Measurements from ENCODE around the gene PCP4.
"Not testable (repeated sequence)": the region's sequence is repeated elsewhere in the genome, so short reads cannot be mapped to it uniquely, and the experiment has no call there.

PCP4 gene

DNA sequence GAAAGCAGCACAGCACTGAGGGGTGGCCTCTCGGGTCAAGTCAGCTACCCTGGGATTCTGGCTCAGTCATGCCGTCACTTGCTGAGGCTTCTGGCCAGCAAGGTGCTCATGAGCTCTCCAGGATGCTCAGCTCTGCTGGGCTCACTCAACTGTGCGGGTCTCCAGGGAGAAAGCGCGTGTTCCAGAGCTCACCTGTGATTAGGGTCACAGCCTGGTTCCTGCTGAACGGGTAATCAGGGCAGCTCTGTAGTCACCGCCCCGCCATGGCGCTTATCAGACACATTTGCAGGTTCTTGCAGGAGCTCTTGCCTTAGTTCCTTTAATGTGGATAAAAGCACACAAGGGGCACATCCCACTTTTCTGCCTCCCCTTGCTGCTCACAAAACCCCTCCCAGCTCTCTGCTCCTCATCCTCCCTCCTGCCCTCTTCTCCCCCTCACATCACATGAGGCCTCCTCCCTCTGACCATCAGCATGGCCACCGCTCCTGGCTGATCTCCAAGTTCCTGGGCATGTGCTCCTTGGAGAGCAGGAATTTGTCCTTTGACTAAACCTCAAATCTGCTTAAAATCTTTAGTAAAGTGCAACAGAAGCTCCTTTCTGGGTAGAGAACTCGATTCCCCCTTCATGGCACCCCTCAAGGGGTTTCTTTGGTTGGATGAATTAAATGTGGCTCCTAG is 2.0 kb downstream of the PCP4 start:
- no peak for DNase-seq

GRCh38 chr21:39873687-39874086 is 6.4 kb downstream of the PCP4 start:
- DNase-seq = no peak

GRCh38 chr21:39874206-39874605 is 7.0 kb downstream of the PCP4 start:
- no peak for DNase-seq

DNA sequence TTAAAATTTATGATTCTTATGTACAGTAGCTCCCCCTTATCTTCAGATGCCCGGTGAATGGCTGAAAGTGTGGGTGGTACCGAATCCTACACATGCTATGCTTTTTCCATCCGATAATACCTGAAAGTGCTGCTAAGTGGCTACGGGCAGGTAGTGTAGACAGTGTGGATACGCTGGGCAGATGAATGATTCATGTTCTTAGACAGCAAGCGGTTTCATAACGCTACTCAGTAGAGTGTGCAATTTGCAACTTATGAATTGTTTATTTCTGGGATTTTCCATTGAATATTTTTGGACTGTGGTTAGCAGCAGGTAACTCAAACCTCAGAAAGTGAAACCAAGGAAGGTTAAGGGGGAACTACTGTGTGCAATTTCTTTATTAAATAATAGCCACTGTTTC is 7.5 kb downstream of the PCP4 start:
- no peak for DNase-seq

DNA sequence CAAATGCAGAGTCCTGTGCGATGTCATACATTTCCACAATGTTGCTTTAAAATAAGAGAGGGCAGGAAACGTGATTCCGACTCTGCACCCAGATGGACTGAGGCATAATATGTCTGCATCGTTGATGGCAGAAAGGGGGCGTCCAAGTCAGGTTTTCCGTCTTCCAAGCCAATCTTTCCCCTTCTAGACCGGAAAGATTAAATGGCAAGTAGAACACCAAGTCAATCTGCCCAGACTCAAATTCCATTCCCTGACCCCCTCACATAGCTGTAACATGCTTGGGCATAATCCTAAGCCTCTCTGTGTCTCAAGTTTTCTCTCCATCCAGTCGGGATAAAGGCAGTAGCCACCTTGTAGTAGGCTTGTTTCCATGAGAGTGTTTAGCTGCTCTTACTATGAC is 14.4 kb downstream of the PCP4 start:
- no peak for DNase-seq

- no peak for DNase-seq
These were observed 15.1 kb downstream of the PCP4 start for GRCh38 chr21:39882151-39882838.

GRCh38 chr21:39882839-39883195 is 15.6 kb downstream of the PCP4 start:
- no peak for DNase-seq

GRCh38 chr21:39885119-39885848 is 18.0 kb downstream of the PCP4 start:
- no peak for DNase-seq

GRCh38 chr21:39888848-39889247 is 21.6 kb downstream of the PCP4 start:
- DNase-seq = no peak

DNA sequence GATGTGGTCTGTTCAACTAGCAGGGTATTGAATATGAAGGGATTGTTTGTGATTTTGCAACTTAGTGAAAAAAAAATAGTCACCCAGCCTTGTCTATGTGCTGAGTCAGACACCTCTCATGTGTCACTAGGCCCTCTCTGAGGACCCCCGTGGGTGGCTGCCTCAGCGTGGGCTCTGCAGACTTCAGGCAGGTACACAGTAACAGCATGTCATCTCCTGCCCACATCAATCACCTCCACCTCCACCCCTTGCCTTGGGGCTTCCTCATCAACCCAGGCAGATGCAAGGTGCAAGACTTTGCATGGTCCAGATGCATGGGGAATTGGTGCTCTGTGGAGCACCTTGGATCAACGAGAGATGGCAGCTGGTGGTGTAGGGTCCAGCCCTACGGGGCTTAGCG is 23.9 kb downstream of the PCP4 start:
- no peak for DNase-seq

DNA sequence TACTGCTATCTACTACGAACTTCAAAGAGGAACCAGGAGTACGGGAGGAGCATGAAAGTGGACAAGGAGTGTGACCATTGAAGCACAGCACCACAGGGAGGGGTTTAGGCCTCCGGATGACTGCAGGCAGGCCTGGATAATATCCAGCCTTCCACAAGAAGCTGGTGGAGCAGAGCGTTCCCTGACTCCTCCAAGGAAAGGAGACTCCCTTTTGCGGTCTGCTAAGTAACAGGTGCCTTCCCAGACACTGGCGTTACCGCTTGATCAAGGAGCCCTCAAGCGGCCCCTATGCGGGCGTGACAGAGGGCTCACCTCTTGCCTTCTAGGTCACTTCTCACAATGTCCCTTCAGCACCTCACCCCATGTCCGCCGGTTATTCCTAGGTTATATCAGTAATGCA is 24.6 kb downstream of the PCP4 start:
- not testable (repeated sequence) for DNase-seq

- DNase-seq = no peak
These were observed 33.3 kb downstream of the PCP4 start for GRCh38 chr21:39900491-39900890.

DNA sequence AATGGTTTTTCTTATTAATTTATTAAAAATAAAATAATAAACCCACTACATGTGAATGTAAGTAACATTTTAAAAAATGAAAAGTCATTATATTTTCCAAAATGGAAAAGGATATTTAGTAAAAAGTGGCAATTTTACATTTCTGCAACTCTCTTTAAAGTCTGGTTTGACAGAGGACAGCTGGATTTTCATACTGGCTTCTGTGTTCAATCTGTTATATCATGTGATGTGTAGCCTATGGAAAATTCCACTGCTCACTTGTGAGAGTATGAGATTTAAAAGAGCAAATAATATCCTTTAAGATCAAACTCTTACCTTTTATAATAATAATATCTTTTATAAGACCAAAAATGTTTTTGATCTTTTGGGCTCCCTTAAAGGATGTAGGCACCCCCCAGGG is 33.7 kb downstream of the PCP4 start:
- DNase-seq = no peak

DNA sequence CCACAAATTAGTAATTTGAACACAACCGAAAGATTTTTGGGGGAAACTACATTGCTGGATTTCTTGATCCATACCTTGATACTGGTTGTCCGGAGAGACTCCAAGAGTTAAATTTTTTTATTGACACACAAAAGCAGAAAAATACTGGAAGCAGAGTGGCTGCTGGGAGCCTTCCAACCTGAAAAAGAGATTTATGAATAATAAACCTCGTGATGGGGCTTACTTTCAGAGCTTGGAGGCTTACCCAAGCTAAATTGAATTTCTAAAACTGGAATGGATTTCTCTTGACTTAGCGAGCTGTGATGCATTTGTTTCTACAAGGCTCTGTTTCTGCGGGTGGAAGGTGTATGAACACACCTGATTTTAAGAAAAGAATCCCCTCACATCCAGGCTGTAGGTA is 35.7 kb downstream of the PCP4 start:
- no peak for DNase-seq

- DNase-seq = no peak
These were observed 37.2 kb downstream of the PCP4 start for GRCh38 chr21:39904457-39904856.

DNA sequence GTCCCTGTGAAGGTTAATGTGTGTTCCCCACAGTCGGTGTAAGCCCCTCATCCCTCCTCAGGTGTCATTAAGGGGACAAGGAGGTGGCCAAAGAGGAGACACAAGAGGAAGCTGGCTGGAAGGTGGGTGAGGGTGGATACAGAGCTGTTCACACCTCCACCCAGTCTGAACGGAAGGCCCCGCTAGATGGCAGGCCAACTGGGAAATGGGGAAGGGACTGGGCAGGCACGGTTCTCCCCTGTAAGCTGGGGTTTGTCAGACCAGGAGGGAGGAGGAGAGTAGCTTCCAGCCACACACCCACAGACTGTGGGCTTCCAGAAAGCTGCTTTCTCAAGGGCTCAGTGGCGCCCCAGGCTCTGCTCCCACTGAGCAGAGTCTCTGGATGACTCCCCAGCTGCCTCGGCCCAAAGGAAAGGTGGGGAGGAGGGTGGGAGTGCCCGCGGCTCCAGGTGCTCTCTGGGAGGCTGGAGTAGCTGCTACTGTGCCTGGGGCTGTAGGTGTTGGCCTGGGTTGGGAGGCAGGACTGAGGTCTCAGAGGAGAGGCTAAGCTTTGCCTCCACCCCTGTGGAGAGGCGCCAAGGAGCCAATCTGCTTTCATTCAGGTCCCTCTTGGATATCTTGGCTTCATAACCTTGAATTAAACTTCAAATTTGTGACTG is 41.2 kb downstream of the PCP4 start:
- no peak for DNase-seq

GRCh38 chr21:39911286-39912199 is 44.3 kb downstream of the PCP4 start:
- DNase-seq = no peak

- DNase-seq = no peak
These were observed 46.6 kb downstream of the PCP4 start for GRCh38 chr21:39913706-39914305.

GRCh38 chr21:39915881-39916280 is 48.6 kb downstream of the PCP4 start:
- no peak for DNase-seq

GRCh38 chr21:39918558-39918957 is 51.3 kb downstream of the PCP4 start:
- no peak for DNase-seq

DNA sequence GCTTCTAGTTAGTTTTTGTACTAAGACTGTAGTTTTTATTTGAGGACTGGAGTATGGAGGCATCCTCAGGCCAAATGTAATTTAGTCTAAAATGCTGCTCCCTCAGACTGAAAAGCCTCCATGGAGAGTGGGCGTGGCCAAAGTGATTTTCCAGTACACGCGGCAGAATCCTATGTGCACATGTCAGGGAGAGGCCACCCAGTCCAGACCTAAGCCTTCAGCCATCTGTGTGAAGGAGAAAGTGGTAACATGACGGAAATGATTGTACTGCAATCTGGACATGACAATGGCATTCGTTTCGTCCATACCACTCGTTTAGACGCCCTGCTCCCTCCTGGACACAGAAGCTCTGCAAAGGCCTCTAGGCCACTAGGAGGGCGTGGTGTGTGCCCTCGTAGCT is 56.2 kb downstream of the PCP4 start:
- DNase-seq = no peak

Measured in stimulated activated CD4-positive, alpha-beta T cell treated with anti-CD3 and anti-CD28 coated beads, Interleukin-4, amount 100 ng/mL, for 1 hour (primary cell).